Germinal center (tissue), 1 donor: Measurements from ENCODE around the gene LRG1.
"Not testable (repeated sequence)": the region's sequence is repeated elsewhere in the genome, so short reads cannot be mapped to it uniquely, and the experiment has no call there.

ENCODE experiments used
- DNase-seq: peaks from one replicate; pipeline ENCODE4 v3.0.0; 2012; ENCODE audit warnings: mixed read lengths, low spot score

The LRG1 gene

DNA sequence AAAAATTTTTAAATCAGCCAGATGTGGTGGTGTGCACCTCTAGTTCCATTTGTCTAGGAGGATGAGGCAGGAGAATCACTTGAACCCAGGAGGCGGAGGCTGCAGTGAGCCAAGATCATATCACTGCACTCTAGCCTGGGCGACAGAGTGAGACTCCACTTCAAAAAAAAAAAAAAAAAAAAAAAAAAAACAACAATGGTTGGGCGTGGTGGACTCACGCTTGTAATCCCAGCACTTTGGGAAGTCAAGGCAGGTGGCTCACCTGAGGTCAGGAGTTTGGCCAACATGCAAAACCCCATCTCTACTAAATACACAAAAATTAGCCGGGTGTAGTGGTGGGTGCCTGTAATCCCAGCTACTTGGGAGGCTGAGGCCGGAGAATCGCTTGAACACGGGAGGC lies 12.5 kb downstream of the LRG1 start:
- not testable (repeated sequence) for DNase-seq

DNA sequence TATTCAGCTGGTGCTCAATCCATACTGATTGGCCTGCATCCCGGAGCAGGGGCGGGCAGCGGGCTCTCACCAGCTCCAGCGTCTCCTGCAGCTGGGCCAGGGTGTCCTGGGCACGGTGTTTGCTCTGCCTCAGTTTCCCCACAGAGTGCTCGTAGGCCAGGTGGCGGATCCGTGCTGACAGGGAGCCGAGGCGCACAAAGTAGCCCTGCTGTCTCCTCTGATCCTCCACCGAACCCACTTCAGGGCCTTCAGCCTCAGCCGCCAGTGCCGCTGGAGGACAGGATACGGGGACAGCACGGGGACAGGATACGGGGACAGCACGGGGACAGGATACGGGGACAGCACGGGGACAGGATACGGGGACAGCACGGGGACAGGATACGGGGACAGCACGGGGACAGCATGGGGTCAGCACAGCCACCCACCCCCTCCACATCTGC lies 14.3 kb downstream of the LRG1 start:
- no peak for DNase-seq

DNA sequence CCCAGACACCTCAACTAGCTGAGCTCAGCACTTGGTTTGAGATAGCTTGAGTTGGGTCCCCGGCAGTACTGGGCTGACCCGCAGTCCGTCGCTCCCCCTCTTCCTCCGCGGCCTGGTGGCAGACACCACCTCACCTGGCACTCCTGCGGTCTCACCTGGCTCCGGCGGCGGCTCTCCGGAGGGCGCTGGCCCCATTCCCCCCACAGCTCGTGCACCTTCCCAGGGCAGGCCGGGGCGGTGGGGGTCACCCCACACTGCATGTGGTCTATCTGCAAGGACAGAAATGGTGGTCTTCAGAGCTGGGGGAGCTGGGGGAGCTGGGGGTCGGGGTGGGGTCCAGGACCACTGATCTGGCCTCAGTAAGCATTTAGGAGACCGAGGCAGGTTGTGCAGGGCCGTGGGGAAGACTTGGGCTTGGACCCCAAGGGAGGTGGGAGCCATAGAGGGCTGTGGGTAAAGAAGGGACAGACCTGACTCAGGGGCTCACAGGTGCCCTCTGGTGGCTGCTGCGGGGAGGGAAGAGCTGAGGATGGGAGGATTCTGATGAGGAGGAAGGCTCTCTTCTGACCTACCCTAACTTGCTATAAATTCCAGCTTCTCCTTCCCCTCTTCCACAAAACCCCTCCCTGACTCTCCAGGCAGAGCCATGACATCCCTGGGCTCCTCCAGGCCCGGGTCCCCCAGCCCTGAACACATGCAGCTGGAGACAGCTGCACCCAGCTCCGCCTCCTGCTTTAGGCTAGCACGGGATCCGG lies 14.9 kb downstream of the LRG1 start:
- DNase-seq, result peak; percentile 65

DNA sequence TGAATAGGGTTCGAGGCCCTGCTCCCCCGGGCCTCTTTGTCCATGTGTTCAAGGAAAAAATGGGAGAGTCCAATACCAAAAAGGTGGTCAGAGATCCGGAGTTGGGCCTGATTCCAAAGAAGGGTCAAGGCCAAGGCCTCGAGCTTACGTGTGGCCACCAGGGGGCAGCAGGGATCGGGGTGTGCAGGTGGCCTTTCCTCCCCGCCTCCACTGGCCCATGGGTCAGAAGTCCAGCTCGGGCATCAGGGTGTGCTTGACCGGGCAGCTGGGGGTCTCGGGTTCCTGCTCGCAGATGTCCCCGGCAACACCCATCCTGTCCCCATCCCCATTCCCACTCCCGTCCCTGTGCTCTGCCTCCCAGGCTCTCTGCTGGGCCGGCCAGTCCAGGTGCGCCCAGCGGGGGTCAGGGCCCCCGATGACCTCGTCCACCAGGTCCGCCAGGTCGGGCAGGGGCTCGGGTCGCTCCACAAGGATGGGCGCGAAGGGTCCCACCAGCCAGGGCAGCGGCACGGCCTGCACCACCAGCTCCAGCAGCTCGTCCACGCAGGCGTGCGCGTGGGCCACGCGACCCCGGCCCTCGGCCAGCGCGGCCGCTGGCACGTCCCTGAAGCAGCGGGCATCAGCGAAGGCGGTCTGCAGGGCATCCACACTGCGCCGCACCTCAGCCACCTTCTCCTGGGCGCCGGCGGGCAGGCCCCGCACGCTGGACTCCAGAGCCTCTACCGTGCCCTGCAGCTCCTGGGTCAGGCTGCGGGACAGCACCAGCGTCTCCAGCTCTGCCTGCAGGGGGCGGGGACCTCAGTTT lies 16.3 kb downstream of the LRG1 start:
- DNase-seq, result peak; percentile 35

- no peak for DNase-seq
Observed at GRCh38 chr19:4522291-4523002, 17.4 kb downstream of the LRG1 start.

DNA sequence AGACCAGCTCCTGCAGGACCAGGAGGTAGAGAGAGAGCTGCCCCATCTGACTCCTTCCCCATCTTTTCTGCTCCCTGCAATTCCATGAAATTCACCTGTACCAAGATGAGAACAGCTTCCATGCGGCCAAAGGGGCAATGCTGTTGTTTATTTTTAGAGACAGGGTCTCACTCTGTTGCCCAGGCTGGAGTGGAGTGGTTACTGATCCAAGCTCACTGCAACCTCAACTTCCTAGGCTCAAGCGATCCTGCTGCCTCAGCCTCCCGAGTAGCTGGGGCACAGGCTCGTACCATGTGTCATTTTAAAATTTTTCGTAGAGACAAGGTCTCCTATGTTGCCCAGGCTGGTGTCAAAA lies 18.0 kb downstream of the LRG1 start:
- no peak for DNase-seq

DNA sequence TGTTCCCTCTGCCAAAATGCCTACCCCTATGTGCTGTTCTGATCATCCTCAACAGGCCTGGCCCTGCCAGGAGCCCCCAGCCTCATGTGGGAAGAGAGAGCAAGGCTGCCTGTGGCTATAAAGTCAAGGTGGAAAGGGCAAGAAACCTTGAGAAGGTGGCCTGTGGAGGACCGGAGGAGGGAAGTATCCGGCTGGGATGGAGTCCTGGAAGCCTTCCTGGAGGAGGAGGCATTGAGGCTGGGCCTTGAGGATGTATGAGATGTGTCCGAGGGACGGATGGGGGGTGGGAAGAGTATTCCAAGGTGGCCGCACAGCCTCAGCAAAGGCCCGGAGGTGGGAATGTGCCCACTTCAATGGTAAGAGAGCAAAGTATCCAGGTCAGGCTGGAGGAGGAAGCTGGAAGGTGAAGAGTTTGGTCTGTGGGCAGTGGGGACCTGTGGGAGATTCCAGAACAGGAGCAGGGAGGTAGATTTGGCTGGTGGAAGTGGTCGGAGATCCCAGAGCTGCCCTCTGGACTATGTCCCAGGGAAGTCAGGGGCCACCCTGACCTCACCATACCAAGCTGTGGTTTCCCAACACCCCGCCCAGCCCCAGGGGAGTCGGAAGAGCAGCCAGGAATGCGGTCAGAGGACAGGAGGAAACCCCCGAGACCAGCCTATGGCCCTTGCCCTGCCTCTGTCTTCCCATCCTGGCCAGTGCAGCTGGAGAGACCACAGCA lies 18.5 kb downstream of the LRG1 start:
- no peak for DNase-seq

- no peak for DNase-seq
Observed at GRCh38 chr19:4519521-4520277, 20.1 kb downstream of the LRG1 start.

DNA sequence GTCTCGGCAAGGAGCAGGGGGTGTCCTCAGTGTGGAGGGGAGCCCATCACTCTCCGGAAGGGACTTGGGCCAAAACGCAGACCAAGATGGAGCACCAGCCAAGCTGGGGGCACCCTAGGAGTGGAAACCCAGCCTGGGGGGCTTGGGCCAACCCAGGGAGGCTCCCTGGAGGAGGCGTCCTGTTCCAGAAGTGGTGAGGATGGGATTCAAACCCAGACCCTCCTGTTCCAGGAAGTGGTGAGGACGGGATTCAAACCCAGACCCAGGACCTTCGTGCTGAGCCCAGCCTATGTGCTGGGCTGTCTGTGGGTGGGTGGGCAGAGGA lies 20.7 kb downstream of the LRG1 start:
- no peak for DNase-seq

GRCh38 chr19:4518345-4519171 lies 21.3 kb downstream of the LRG1 start, which contains the start of gene PLIN4:
Gene PLIN4 (minus strand): TSS chr19:4518486. CDS start chr19:4518272, 214 bp downstream.
- no peak for DNase-seq

- no peak for DNase-seq
Observed at GRCh38 chr19:4517451-4518057, 22.3 kb downstream of the LRG1 start.

GRCh38 chr19:4516939-4517300 lies 22.9 kb downstream of the LRG1 start:
- DNase-seq, result no peak

DNA sequence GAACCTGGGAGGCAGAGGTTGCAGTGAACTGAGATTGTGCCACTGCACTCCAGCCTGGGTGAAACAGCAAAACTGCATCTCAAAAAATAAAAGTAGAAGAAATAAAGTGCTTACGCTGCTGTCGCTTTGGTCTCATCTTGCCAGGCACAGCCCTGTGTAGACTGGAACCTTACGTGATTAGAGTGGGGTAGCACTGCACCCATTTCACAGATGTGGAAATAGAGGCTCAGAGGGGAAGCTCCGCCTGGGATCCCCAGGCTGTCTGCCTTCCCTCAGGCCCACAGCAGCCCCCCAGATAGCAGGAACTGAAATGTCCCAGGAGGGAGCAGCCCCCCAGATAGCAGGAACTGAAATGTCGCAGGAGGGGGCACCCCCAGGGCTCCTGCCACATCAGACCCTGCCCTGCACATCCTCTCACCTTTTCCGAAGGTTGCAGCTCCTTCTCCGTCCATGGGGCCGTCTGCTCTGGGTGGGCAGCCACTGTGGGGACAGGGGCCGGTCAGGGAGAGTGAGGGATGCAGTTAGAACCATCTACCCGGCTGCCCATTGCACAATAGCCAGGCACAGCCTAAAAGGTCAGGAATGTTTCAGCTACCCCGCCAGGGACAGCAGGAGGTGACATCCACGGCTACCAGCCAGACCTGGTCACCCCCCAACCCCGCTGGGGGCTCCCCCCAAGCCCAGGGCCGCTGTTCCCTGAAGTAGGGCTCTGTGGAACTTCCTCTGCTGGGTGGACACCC lies 23.5 kb downstream of the LRG1 start:
- DNase-seq, result no peak

GRCh38 chr19:4515732-4516131 lies 24.1 kb downstream of the LRG1 start:
- no peak for DNase-seq

DNA sequence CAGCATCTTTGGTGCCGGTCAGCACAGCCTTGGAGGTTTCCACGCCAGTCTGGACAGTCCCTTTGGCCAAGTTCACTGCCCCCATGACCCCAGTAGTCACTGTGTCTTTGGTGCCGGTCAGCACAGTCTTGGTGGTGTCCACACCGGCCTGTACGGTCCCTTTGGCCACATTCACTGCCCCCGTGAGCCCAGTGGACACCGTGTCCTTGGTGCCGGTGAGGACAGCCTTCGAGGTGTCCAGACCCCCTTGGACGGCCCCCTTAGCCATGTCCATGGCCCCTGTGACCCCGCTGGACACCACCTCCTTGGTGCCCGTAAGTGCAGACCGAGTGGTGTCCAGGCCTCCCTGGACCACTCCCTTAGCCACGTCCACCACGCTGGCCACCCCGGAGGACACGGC lies 26.6 kb downstream of the LRG1 start:
- no peak for DNase-seq

GRCh38 chr19:4512070-4512469 lies 27.8 kb downstream of the LRG1 start:
- DNase-seq, result no peak

DNA sequence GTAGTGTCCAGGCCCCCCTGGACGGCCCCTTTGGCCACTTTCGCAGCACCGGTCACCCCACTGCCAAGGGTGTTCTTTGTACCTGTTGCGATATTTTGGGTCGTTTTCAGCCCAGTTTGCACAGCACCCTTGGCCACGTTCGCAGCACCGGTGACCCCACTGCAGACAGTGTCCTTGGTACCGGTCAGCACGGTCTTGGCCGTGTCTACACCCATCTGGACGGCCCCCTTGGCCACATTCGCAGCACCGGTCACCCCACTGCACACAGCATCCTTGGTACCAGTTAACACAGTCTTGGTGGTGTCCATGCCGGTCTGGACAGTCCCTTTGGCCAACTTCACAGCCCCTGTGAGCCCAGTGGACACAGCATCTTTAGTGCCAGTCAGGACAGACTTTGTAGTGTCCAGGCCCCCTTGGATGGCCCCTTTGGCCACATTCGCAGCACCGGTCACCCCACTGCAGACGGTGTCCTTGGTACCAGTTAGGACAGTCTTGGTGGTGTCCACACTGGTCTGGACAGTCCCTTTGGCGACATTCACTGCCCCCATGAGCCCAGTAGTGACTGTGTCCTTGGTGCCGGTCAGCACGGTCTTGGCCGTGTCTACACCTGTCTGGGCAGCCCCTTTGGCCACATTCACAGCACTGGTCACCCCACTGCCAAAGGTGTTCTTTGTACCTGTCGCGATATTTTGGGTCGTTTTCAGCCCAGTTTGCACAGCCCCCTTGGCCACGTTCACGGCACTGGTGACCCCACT lies 28.4 kb downstream of the LRG1 start:
- no peak for DNase-seq

- DNase-seq, result no peak
Observed at GRCh38 chr19:4510435-4511255, 29.2 kb downstream of the LRG1 start.
